Colonic mucosa (tissue), 4 donors: Measurements from ENCODE around the gene VARS2. TPM values are rescaled to one million over a fixed set of nuclear protein-coding genes. Genes with fewer than 3 reads are reported as not detected.

Experiments
- DNase-seq: peaks from one replicate; pipeline ENCODE4 v3.0.0-alpha.2; 2020
- H3K27ac ChIP-seq: fragments of 200-600 bp; one replicate; pipeline ENCODE4 v1.8.0; 2021
- H3K27me3 ChIP-seq: fragments of 200-600 bp; one replicate; pipeline ENCODE4 v1.8.0; 2021
- H3K36me3 ChIP-seq: fragments of 200-600 bp; one replicate; pipeline ENCODE4 v1.8.0; 2021
- H3K4me1 ChIP-seq: fragments of 200-600 bp; one replicate; pipeline ENCODE4 v1.8.0; 2021; ENCODE audit warnings: mild to moderate bottlenecking
- H3K4me3 ChIP-seq: fragments of 200-600 bp; one replicate; pipeline ENCODE4 v1.8.0; 2021
- H3K9ac ChIP-seq, 2 donors: one replicate each; pipeline ENCODE4 v1.7.0; 2013; ENCODE audit warnings: control low read depth in 2 of 2, low read depth in 2 of 2, low read length in 2 of 2
- H3K9me3 ChIP-seq: fragments of 200-600 bp; one replicate; pipeline ENCODE4 v1.8.0; 2021
- intact Hi-C: fragments of 100-400 bp; cut with DNase I; formaldehyde crosslinking; loops from one replicate; pipeline ENCODE4 v1.14.1; 2022
- total RNA-seq, 2 donors: library from RNA; stranded (reverse); fragmentation: NEBNext Ultra II Directional in 1 of 2; extraction: Animal tissue kit (Norgen Biotek cat#: 25700) in 1 of 2; gene quantifications; one replicate each; pipeline ENCODE4 v1.2.1, GENCODE V29; 2021
- TF ChIP-seq, protein P1 (sequence below): fragments of 200-600 bp; IDR thresholded peaks from one replicate; pipeline ENCODE4 v1.8.0; 2022; ENCODE audit warnings: antibody characterized with exemption, mild to moderate bottlenecking
- donor health status: healthy.
- donor health status: DM: no; HTN: no; CAD: no.
- donor health status: DM: no; HTN: no; CAD: no.

Gene VARS2
- total RNA-seq, 2 donors from 2014 or later: 27.5 to 55.6 TPM

DNA sequence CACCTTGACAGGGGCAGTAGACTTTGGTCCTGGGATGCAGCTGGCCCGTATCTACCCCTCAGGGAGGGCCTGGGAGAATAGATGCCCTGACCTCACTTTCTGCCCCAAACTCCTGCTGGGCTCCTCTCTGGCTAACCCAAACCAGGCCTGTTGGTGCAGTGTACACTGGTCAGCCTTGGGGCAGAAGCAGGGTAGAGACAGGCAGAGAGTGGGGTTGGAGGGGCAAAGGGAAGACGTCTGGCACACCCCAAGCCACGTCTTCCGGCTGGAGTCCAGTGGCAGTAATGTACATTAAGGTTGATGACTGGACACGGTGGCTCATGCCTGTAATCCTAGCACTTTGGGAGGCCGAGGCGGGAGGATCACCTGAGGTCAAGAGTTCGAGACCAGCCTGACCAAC is 20.4 kb upstream of the VARS2 start:
- TF ChIP-seq, protein P1, sequence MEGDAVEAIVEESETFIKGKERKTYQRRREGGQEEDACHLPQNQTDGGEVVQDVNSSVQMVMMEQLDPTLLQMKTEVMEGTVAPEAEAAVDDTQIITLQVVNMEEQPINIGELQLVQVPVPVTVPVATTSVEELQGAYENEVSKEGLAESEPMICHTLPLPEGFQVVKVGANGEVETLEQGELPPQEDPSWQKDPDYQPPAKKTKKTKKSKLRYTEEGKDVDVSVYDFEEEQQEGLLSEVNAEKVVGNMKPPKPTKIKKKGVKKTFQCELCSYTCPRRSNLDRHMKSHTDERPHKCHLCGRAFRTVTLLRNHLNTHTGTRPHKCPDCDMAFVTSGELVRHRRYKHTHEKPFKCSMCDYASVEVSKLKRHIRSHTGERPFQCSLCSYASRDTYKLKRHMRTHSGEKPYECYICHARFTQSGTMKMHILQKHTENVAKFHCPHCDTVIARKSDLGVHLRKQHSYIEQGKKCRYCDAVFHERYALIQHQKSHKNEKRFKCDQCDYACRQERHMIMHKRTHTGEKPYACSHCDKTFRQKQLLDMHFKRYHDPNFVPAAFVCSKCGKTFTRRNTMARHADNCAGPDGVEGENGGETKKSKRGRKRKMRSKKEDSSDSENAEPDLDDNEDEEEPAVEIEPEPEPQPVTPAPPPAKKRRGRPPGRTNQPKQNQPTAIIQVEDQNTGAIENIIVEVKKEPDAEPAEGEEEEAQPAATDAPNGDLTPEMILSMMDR: no peak
- no peaks in the 10 kb centered on the region for H3K4me1 ChIP-seq
- H3K9ac ChIP-seq: no peak overlapping the region
- H3K27ac ChIP-seq: no peak overlapping the region
- peaks cover 19% of the 10 kb centered on the region for H3K36me3 ChIP-seq
- intact Hi-C loops: no loop called here
- no peaks in the 10 kb centered on the region for H3K27me3 ChIP-seq
- DNase-seq: no peak
- no peak overlapping the region for H3K4me3 ChIP-seq
- no peaks in the 10 kb centered on the region for H3K9me3 ChIP-seq

DNA sequence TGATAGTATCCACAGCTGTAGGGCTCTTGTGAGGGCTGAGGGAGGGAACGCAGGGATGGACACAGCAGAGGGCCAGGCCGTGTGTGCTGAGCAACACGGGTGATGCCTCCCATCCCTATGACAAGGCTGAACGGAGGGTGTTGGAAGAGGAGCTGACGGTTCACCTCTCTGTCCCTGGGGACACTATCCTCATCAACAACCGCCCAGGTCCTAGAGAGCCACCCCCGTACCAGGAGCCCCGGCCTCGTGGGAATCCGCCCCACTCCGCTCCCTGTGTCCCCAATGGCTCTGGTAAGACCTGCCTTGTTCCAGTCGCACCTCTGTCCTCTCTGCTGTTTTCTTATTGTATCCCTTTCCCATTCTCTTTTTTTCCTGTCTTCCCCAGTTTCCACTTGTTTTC is 19.7 kb upstream of the VARS2 start:
- Histone ChIP-seq H3K27ac (no peak overlapping the region), H3K4me1 (no peaks in the 10 kb centered on the region), H3K4me3 (no peak overlapping the region), H3K36me3 (peaks cover 22% of the 10 kb centered on the region), H3K9me3 (no peaks in the 10 kb centered on the region), H3K27me3 (no peaks in the 10 kb centered on the region), H3K9ac (no peak overlapping the region)
- intact Hi-C loops: no loop called here
- TF ChIP-seq, protein P1: no peak
- DNase-seq: no peak

DNA sequence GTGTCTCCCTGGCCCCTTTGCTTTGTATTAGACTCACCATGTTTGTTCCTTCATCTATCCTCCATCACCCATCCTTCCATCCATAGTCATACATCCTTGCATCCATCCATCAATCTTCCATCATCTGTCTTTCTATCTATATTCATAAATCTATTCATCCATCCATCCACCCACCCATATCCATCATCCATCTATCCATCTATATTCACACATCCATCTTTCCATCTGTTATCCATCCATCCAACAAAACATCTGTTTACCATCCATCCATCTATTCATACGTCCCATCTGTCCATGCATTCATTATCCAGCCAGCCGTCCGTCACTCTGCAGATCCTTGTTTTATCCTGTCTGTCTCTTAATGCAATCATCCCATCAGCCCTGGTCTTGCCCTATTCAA is 19.1 kb upstream of the VARS2 start:
- Histone ChIP-seq H3K36me3 (peaks cover 23% of the 10 kb centered on the region), H3K4me1 (no peaks in the 10 kb centered on the region), H3K27ac (no peak overlapping the region), H3K27me3 (no peaks in the 10 kb centered on the region), H3K9me3 (no peaks in the 10 kb centered on the region), H3K9ac (no peak overlapping the region), H3K4me3 (no peak overlapping the region)
- intact Hi-C loops: no loop called here
- TF ChIP-seq, protein P1: no peak
- no peak for DNase-seq

DNA sequence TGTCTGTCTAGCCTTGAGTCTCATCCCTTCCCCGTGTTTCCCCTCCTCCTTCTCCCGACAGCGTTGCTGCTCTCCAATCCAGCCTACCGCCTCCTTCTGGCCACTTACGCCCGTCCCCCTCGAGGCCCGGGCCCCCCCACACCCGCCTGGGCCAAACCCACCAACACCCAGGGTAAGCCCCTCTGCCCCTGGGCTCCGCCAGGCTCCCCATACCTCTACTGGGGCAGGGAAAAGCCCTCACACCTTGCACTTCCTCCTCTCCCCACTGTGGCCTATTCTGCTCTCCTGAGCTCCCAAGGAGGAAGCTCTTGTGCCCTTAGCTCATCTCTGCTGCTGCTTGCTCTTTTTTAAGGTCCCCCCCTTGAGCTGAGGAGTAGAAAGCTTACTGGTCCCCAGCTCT is 18.7 kb upstream of the VARS2 start:
- Histone ChIP-seq H3K9ac (no peak overlapping the region), H3K27me3 (no peaks in the 10 kb centered on the region), H3K4me3 (no peak overlapping the region), H3K9me3 (no peaks in the 10 kb centered on the region), H3K27ac (no peak overlapping the region), H3K4me1 (no peaks in the 10 kb centered on the region), H3K36me3 (peaks cover 23% of the 10 kb centered on the region)
- no peak for DNase-seq
- TF ChIP-seq, protein P1: no peak
- intact Hi-C loops: no loop called here

DNA sequence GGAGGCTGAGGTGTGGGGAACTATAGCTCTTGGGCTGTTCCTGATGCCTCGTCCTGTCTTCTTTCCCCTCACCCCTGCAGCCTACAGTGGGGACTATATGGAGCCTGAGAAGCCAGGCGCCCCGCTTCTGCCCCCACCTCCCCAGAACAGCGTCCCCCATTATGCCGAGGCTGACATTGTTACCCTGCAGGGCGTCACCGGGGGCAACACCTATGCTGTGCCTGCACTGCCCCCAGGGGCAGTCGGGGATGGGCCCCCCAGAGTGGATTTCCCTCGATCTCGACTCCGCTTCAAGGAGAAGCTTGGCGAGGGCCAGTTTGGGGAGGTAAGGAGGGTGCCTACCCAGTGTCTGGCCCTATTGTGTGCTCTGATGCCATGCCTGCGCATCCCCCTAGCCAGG is 17.5 kb upstream of the VARS2 start:
- Histone ChIP-seq H3K9me3 (no peaks in the 10 kb centered on the region), H3K27me3 (no peaks in the 10 kb centered on the region), H3K9ac (no peak overlapping the region), H3K4me1 (no peaks in the 10 kb centered on the region), H3K27ac (no peak overlapping the region), H3K36me3 (peaks cover 23% of the 10 kb centered on the region), H3K4me3 (no peak overlapping the region)
- intact Hi-C loops: no loop called here
- no peak for DNase-seq
- TF ChIP-seq, protein P1: no peak

DNA sequence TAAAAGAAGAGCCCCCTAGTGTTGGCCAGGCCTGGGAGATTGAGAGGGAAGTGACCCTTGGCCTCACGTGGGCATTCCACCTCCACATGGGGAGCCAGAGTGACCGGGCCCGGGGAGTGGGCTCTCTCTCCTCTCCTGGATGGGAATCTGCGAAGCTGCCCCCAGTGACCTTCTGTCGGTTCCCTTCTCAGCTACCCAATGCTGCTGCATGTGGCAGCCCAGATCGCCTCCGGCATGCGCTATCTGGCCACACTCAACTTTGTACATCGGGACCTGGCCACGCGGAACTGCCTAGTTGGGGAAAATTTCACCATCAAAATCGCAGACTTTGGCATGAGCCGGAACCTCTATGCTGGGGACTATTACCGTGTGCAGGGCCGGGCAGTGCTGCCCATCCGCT is 16.2 kb upstream of the VARS2 start:
- Histone ChIP-seq H3K4me3 (no peak overlapping the region), H3K27ac (no peak overlapping the region), H3K9me3 (no peaks in the 10 kb centered on the region), H3K27me3 (no peaks in the 10 kb centered on the region), H3K9ac (no peak overlapping the region), H3K36me3 (peaks cover 15% of the 10 kb centered on the region), H3K4me1 (no peaks in the 10 kb centered on the region)
- intact Hi-C loops: no loop called here
- TF ChIP-seq, protein P1: no peak
- DNase-seq: no peak
